Nephron (organoid): Measurements from ENCODE around the gene SLC38A9.
"Not testable (repeated sequence)": the region's sequence is repeated elsewhere in the genome, so short reads cannot be mapped to it uniquely, and the experiment has no call there.

Experiments used
- H3K27ac Mint-ChIP-seq, 3 experiments: 2 replicates each; pipeline ENCODE4 v1.8.0; 2020; ENCODE audit warnings: mixed read lengths in 3 of 3, mild to moderate bottlenecking in 2 of 3, moderate library complexity in 1 of 3
- H3K27me3 Mint-ChIP-seq: 2 replicates; pipeline ENCODE4 v1.8.0; 2021; ENCODE audit warnings: low read depth, mild to moderate bottlenecking, moderate library complexity, mixed read lengths
- H3K36me3 Mint-ChIP-seq: 2 replicates; pipeline ENCODE4 v1.8.0; 2020; ENCODE audit warnings: low read depth, mixed read lengths
- H3K4me1 Mint-ChIP-seq: 2 replicates; pipeline ENCODE4 v1.8.0; 2020; ENCODE audit warnings: mixed read lengths
- H3K4me3 Mint-ChIP-seq, 3 experiments: 2 replicates each; pipeline ENCODE4 v1.8.0; 2020; ENCODE audit warnings: mild to moderate bottlenecking in 3 of 3, mixed read lengths in 3 of 3, moderate library complexity in 2 of 3
- H3K9me3 Mint-ChIP-seq: 2 replicates; pipeline ENCODE4 v1.8.0; 2020; ENCODE audit warnings: mixed read lengths
- CTCF ChIP-seq, 3 experiments: fragments of 200-600 bp; sonication (generic); IDR thresholded peaks; one replicate each; pipeline ENCODE4 v1.5.0; 2021; ENCODE audit warnings: antibody characterized with exemption in 3 of 3; ENCODE audit not compliant: unreplicated experiment in 3 of 3

The SLC38A9 gene

GRCh38 chr5:55712023-55712859 is at the start of gene SLC38A9:
Gene SLC38A9, minus strand, starts transcription at chr5:55712324. Its CDS starts 14,366 bp downstream, at chr5:55697958.
- H3K27me3 Mint-ChIP-seq, result no peaks in the 10 kb centered on the region
- H3K27ac Mint-ChIP-seq, result peak within 1 kb of the TSS; percentile 78 to 91 (median 90)
- H3K4me1 Mint-ChIP-seq, result peaks cover 14% of the 10 kb centered on the region
- TF ChIP-seq CTCF (IDR thresholded peaks at IDR 0.05; ENCODE audit: unreplicated experiment in 3 of 3), result no peak
- peaks cover 21% of the 10 kb centered on the region for H3K9me3 Mint-ChIP-seq
- H3K36me3 Mint-ChIP-seq, result peaks cover 14% of the 10 kb centered on the region
- H3K4me3 Mint-ChIP-seq, result peak within 1 kb of the TSS; percentile 95 to 100 (median 98)

- not testable (repeated sequence) for H3K27ac Mint-ChIP-seq, H3K9me3 Mint-ChIP-seq, H3K4me1 Mint-ChIP-seq
Observed at GRCh38 chr5:55761721-55762120, 49.6 kb upstream of the SLC38A9 start.

GRCh38 chr5:55758714-55759113 is 46.6 kb upstream of the SLC38A9 start:
- Mint-ChIP-seq H3K27ac (no peak overlapping the region), H3K9me3 (no peaks in the 10 kb centered on the region), H3K4me1 (no peaks in the 10 kb centered on the region), H3K36me3 (no peaks in the 10 kb centered on the region), H3K4me3 (no peak overlapping the region), H3K27me3 (no peaks in the 10 kb centered on the region)
- TF ChIP-seq CTCF (IDR thresholded peaks at IDR 0.05; ENCODE audit: unreplicated experiment in 3 of 3), result no peak

More at GRCh38 chr5:55761721-55762120, 49.6 kb upstream of the SLC38A9 start:
- not testable (repeated sequence) for H3K4me3 Mint-ChIP-seq, H3K27me3 Mint-ChIP-seq, H3K36me3 Mint-ChIP-seq

- no peak overlapping the region for H3K27ac Mint-ChIP-seq
- no peaks in the 10 kb centered on the region for H3K36me3 Mint-ChIP-seq
- no peak overlapping the region for H3K4me3 Mint-ChIP-seq
- H3K27me3 Mint-ChIP-seq, result no peaks in the 10 kb centered on the region
- H3K4me1 Mint-ChIP-seq, result no peaks in the 10 kb centered on the region
- no peak for TF ChIP-seq CTCF (IDR thresholded peaks at IDR 0.05; ENCODE audit: unreplicated experiment in 3 of 3)
- H3K9me3 Mint-ChIP-seq, result no peaks in the 10 kb centered on the region
Observed at GRCh38 chr5:55758231-55758630, 46.1 kb upstream of the SLC38A9 start.

GRCh38 chr5:55750499-55750898 is 38.4 kb upstream of the SLC38A9 start:
- Mint-ChIP-seq H3K36me3 (no peaks in the 10 kb centered on the region), H3K27me3 (no peaks in the 10 kb centered on the region), H3K4me3 (no peak overlapping the region), H3K4me1 (peaks cover 6% of the 10 kb centered on the region), H3K27ac (no peak overlapping the region), H3K9me3 (no peaks in the 10 kb centered on the region)
- TF ChIP-seq CTCF (IDR thresholded peaks at IDR 0.05; ENCODE audit: unreplicated experiment in 3 of 3), result no peak

GRCh38 chr5:55750063-55750462 is 37.9 kb upstream of the SLC38A9 start:
- Mint-ChIP-seq H3K9me3 (no peaks in the 10 kb centered on the region), H3K27me3 (no peaks in the 10 kb centered on the region), H3K27ac (no peak overlapping the region), H3K4me3 (no peak overlapping the region), H3K4me1 (peaks cover 6% of the 10 kb centered on the region), H3K36me3 (no peaks in the 10 kb centered on the region)
- no peak for TF ChIP-seq CTCF (IDR thresholded peaks at IDR 0.05; ENCODE audit: unreplicated experiment in 3 of 3)
